ENCODE results near the gene NFIB.

Gene NFIB

GRCh38 chr9:14056316-14056861 lies 257.6 kb downstream of the NFIB start:
- Histone ChIP-seq H3F3A (ENCODE audit: low read depth) (no peaks in the 10 kb centered on the region), H3K4me3 (ENCODE audit: low read length, poor library complexity, severe bottlenecking) (no peak overlapping the region), H3K9me2 (replicated peaks; ENCODE audit: low read depth, low read length) (no peaks in the 10 kb centered on the region), H4K20me1 (ENCODE audit: insufficient read depth, low read length, poor library complexity, severe bottlenecking) (no peaks in the 10 kb centered on the region), H2AFZ (ENCODE audit: low read length) (no peak overlapping the region), H3K79me2 (ENCODE audit: insufficient read depth, low read length) (no peaks in the 10 kb centered on the region), H3K9ac (ENCODE audit: low read depth, low read length, poor library complexity, severe bottlenecking) (no peak overlapping the region), H3K4me1 (ENCODE audit: insufficient read depth, low read length, poor library complexity, severe bottlenecking) (no peaks in the 10 kb centered on the region), H3K9me3 (ENCODE audit: insufficient read depth, low read depth, low read length) (no peaks in the 10 kb centered on the region), H3K36me3 (ENCODE audit: insufficient read depth, low read length) (no peaks in the 10 kb centered on the region), H3K27me3 (ENCODE audit: insufficient read depth, low read length, poor library complexity, severe bottlenecking) (no peaks in the 10 kb centered on the region), H3K4me2 (ENCODE audit: low read depth, low read length, poor library complexity, severe bottlenecking) (no peak overlapping the region)
- TF ChIP-seq CTCF (conservative IDR thresholded peaks at IDR 0.05; ENCODE audit: low read length) = no peak
- no peak for TF ChIP-seq EZH2phosphoT487 (IDR thresholded peaks at IDR 0.05; ENCODE audit: borderline replicate concordance)

GRCh38 chr9:14054096-14054495 lies 259.8 kb downstream of the NFIB start:
- no peak overlapping the region; the same call in 1 of the 2 replicates for H2AFZ ChIP-seq (ENCODE audit: low read length)
- TF ChIP-seq EZH2phosphoT487 (IDR thresholded peaks at IDR 0.05; ENCODE audit: borderline replicate concordance) (no peak), CTCF (conservative IDR thresholded peaks at IDR 0.05; ENCODE audit: low read length) (no peak)

GRCh38 chr9:14052359-14052758 lies 261.6 kb downstream of the NFIB start:
- H4K20me1 ChIP-seq (ENCODE audit: insufficient read depth, low read length, poor library complexity, severe bottlenecking) = no peaks in the 10 kb centered on the region
- no peaks in the 10 kb centered on the region for H3K9me2 ChIP-seq (replicated peaks; ENCODE audit: low read depth, low read length)
- no peak for TF ChIP-seq EZH2phosphoT487 (IDR thresholded peaks at IDR 0.05; ENCODE audit: borderline replicate concordance)
- no peak for TF ChIP-seq CTCF (conservative IDR thresholded peaks at IDR 0.05; ENCODE audit: low read length)

More at GRCh38 chr9:14054096-14054495, 259.8 kb downstream of the NFIB start:
- Histone ChIP-seq H3F3A (ENCODE audit: low read depth) (no peaks in the 10 kb centered on the region), H3K4me1 (ENCODE audit: insufficient read depth, low read length, poor library complexity, severe bottlenecking) (no peaks in the 10 kb centered on the region), H4K20me1 (ENCODE audit: insufficient read depth, low read length, poor library complexity, severe bottlenecking) (no peaks in the 10 kb centered on the region), H3K4me3 (ENCODE audit: low read length, poor library complexity, severe bottlenecking) (no peak overlapping the region), H3K36me3 (ENCODE audit: insufficient read depth, low read length) (no peaks in the 10 kb centered on the region), H3K9me2 (replicated peaks; ENCODE audit: low read depth, low read length) (no peaks in the 10 kb centered on the region), H3K4me2 (ENCODE audit: low read depth, low read length, poor library complexity, severe bottlenecking) (no peak overlapping the region), H3K9ac (ENCODE audit: low read depth, low read length, poor library complexity, severe bottlenecking) (no peak overlapping the region), H3K27me3 (ENCODE audit: insufficient read depth, low read length, poor library complexity, severe bottlenecking) (no peaks in the 10 kb centered on the region), H3K9me3 (ENCODE audit: insufficient read depth, low read depth, low read length) (no peaks in the 10 kb centered on the region), H3K79me2 (ENCODE audit: insufficient read depth, low read length) (no peaks in the 10 kb centered on the region)

More at GRCh38 chr9:14052359-14052758, 261.6 kb downstream of the NFIB start:
- Histone ChIP-seq H3K4me2 (ENCODE audit: low read depth, low read length, poor library complexity, severe bottlenecking) (no peak overlapping the region), H3K4me3 (ENCODE audit: low read length, poor library complexity, severe bottlenecking) (no peak overlapping the region), H3K79me2 (ENCODE audit: insufficient read depth, low read length) (no peaks in the 10 kb centered on the region), H3K4me1 (ENCODE audit: insufficient read depth, low read length, poor library complexity, severe bottlenecking) (no peaks in the 10 kb centered on the region), H2AFZ (ENCODE audit: low read length) (no peak overlapping the region), H3K27me3 (ENCODE audit: insufficient read depth, low read length, poor library complexity, severe bottlenecking) (no peaks in the 10 kb centered on the region), H3K9ac (ENCODE audit: low read depth, low read length, poor library complexity, severe bottlenecking) (no peak overlapping the region), H3K9me3 (ENCODE audit: insufficient read depth, low read depth, low read length) (no peaks in the 10 kb centered on the region), H3K36me3 (ENCODE audit: insufficient read depth, low read length) (no peaks in the 10 kb centered on the region), H3F3A (ENCODE audit: low read depth) (no peaks in the 10 kb centered on the region)
